ENCODE measurements around the gene HTR4. TPM values are rescaled to one million over a fixed set of nuclear protein-coding genes. Genes with fewer than 3 reads are reported as not detected.

HTR4 gene
- polyA plus RNA-seq, 1 donor from 2014 or later = not detected

- Histone ChIP-seq H3K4me3 (ENCODE audit: low read length) (no peak overlapping the region), H3K4me2 (ENCODE audit: low read length) (no peak overlapping the region), H4K20me1 (ENCODE audit: insufficient read depth) (no peaks in the 10 kb centered on the region), H3K27ac (ENCODE audit: low read length) (no peak overlapping the region), H3K36me3 (ENCODE audit: insufficient read depth, low read length) (no peaks in the 10 kb centered on the region), H3K27me3 (ENCODE audit: insufficient read depth, low read depth, low read length) (peaks cover 15% of the 10 kb centered on the region), H3K9ac (ENCODE audit: low read length) (no peak overlapping the region), H3K9me2 (ENCODE audit: insufficient read depth, low read length) (no peaks in the 10 kb centered on the region), H2AFZ (ENCODE audit: low read depth, low read length) (no peak overlapping the region), H3K79me2 (replicated peaks; ENCODE audit: insufficient read depth, low read length) (no peaks in the 10 kb centered on the region), H3F3A (ENCODE audit: insufficient read depth, low read length, poor library complexity, severe bottlenecking) (no peaks in the 10 kb centered on the region), H3K9me3 (ENCODE audit: low read length) (no peaks in the 10 kb centered on the region)
- TF ChIP-seq EZH2 (IDR thresholded peaks at IDR 0.05; ENCODE audit: borderline replicate concordance, insufficient read depth, low read length, poor library complexity, severe bottlenecking) (no peak), SMC3 (conservative IDR thresholded peaks at IDR 0.05; ENCODE audit: poor library complexity) (no peak), MXI1 (conservative IDR thresholded peaks at IDR 0.05; ENCODE audit: poor library complexity, severe bottlenecking) (no peak), RAD21 (conservative IDR thresholded peaks at IDR 0.05) (no peak), EP300 (conservative IDR thresholded peaks at IDR 0.05; ENCODE audit: poor library complexity, severe bottlenecking) (no peak), TAF1 (IDR thresholded peaks at IDR 0.05; ENCODE audit: low read depth) (no peak), POLR2AphosphoS5 (IDR thresholded peaks at IDR 0.05) (no peak)
- TF ChIP-seq, protein P1, sequence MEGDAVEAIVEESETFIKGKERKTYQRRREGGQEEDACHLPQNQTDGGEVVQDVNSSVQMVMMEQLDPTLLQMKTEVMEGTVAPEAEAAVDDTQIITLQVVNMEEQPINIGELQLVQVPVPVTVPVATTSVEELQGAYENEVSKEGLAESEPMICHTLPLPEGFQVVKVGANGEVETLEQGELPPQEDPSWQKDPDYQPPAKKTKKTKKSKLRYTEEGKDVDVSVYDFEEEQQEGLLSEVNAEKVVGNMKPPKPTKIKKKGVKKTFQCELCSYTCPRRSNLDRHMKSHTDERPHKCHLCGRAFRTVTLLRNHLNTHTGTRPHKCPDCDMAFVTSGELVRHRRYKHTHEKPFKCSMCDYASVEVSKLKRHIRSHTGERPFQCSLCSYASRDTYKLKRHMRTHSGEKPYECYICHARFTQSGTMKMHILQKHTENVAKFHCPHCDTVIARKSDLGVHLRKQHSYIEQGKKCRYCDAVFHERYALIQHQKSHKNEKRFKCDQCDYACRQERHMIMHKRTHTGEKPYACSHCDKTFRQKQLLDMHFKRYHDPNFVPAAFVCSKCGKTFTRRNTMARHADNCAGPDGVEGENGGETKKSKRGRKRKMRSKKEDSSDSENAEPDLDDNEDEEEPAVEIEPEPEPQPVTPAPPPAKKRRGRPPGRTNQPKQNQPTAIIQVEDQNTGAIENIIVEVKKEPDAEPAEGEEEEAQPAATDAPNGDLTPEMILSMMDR (IDR thresholded peaks at IDR 0.05; ENCODE audit: poor library complexity, severe bottlenecking) = no peak
- TF ChIP-seq, protein P2, sequence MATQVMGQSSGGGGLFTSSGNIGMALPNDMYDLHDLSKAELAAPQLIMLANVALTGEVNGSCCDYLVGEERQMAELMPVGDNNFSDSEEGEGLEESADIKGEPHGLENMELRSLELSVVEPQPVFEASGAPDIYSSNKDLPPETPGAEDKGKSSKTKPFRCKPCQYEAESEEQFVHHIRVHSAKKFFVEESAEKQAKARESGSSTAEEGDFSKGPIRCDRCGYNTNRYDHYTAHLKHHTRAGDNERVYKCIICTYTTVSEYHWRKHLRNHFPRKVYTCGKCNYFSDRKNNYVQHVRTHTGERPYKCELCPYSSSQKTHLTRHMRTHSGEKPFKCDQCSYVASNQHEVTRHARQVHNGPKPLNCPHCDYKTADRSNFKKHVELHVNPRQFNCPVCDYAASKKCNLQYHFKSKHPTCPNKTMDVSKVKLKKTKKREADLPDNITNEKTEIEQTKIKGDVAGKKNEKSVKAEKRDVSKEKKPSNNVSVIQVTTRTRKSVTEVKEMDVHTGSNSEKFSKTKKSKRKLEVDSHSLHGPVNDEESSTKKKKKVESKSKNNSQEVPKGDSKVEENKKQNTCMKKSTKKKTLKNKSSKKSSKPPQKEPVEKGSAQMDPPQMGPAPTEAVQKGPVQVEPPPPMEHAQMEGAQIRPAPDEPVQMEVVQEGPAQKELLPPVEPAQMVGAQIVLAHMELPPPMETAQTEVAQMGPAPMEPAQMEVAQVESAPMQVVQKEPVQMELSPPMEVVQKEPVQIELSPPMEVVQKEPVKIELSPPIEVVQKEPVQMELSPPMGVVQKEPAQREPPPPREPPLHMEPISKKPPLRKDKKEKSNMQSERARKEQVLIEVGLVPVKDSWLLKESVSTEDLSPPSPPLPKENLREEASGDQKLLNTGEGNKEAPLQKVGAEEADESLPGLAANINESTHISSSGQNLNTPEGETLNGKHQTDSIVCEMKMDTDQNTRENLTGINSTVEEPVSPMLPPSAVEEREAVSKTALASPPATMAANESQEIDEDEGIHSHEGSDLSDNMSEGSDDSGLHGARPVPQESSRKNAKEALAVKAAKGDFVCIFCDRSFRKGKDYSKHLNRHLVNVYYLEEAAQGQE (IDR thresholded peaks at IDR 0.05; ENCODE audit: borderline replicate concordance) = no peak
These were observed 5.5 kb upstream of the HTR4 start for GRCh38 chr5:148659641-148660345.

- Histone ChIP-seq H4K20me1 (ENCODE audit: insufficient read depth) (no peaks in the 10 kb centered on the region), H3K79me2 (replicated peaks; ENCODE audit: insufficient read depth, low read length) (no peaks in the 10 kb centered on the region), H3F3A (ENCODE audit: insufficient read depth, low read length, poor library complexity, severe bottlenecking) (no peaks in the 10 kb centered on the region), H3K9ac (ENCODE audit: low read length) (peak overlapping the region; percentile 24), H3K27me3 (ENCODE audit: insufficient read depth, low read depth, low read length) (peaks cover 41% of the 10 kb centered on the region), H3K27ac (ENCODE audit: low read length) (no peak overlapping the region), H3K4me2 (ENCODE audit: low read length) (no peak overlapping the region), H3K9me2 (ENCODE audit: insufficient read depth, low read length) (no peaks in the 10 kb centered on the region), H3K9me3 (ENCODE audit: low read length) (no peaks in the 10 kb centered on the region), H2AFZ (ENCODE audit: low read depth, low read length) (no peak overlapping the region), H3K4me3 (ENCODE audit: low read length) (peak overlapping the region; percentile 62), H3K36me3 (ENCODE audit: insufficient read depth, low read length) (no peaks in the 10 kb centered on the region)
- TF ChIP-seq EZH2 (IDR thresholded peaks at IDR 0.05; ENCODE audit: borderline replicate concordance, insufficient read depth, low read length, poor library complexity, severe bottlenecking) = no peak
- TF ChIP-seq MXI1 (conservative IDR thresholded peaks at IDR 0.05; ENCODE audit: poor library complexity, severe bottlenecking) = no peak
- no peak for TF ChIP-seq RAD21 (conservative IDR thresholded peaks at IDR 0.05)
- TF ChIP-seq EP300 (conservative IDR thresholded peaks at IDR 0.05; ENCODE audit: poor library complexity, severe bottlenecking) = no peak
- TF ChIP-seq, protein P2 (IDR thresholded peaks at IDR 0.05; ENCODE audit: borderline replicate concordance) = no peak
These were observed 964 bp downstream of the HTR4 start for GRCh38 chr5:148653291-148653835.

All from neural cell (in vitro differentiated cells).